GM19043 (cell line): ENCODE results near the gene DCAF7.

ENCODE experiments used
- ATAC-seq: cut with Tn5 transposase; IDR thresholded peaks from one replicate; pipeline ENCODE4 v1.9.1; 2021; ENCODE audit warnings: low read depth; ENCODE audit not compliant: unreplicated experiment

The DCAF7 gene

DNA sequence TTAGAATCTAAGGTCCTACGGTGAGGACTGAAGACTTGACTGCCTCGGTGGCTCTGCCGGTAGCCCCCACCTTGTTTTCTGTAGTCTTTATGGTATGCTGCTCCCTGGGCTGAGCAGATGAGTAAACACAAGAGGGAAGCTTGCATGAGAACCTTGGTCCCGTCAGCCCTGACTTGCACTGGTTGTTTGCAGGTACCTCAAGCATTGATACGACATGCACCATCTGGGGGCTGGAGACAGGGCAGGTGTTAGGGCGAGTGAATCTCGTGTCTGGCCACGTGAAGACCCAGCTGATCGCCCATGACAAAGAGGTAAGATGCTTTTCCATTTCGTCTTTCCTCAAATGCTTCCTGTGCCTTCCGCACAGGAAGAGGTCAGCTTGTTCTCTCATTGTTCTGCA, 29.4 kb downstream of the DCAF7 start:
- no peak for ATAC-seq

DNA sequence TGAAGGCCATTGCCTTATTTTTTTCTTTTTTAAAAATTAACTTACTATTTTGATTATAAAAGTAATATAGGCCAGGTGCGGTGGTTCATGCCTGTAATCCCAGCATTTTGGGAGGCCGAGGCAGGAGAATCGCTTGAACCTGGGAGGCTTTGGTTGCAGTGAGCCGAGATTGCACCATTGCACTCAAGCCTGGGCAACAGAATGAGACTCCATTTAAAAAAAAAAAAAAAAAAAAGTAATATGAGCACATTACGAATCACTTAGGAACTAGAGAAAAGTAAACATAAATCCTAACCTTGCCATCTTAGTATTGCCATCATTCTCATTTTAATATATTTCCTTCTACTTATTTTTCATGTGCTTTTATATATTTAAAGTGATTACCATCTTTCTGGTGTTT, 37.5 kb downstream of the DCAF7 start:
- ATAC-seq, result no peak

DNA sequence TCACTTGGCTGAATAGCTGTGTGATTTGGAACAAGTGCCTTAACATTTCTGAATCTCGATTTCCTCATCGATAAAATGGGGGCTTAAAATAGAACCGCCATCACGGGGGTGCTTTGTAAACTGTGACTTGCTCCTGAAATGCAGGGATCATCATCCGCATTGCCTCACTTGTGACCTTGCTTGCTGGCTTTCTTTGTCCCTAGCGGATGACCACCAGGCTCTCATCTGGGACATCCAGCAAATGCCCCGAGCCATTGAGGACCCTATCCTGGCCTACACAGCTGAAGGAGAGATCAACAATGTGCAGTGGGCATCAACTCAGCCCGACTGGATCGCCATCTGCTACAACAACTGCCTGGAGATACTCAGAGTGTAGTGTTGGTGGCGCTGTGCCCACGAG, 38.5 kb downstream of the DCAF7 start:
- ATAC-seq, result no peak

DNA sequence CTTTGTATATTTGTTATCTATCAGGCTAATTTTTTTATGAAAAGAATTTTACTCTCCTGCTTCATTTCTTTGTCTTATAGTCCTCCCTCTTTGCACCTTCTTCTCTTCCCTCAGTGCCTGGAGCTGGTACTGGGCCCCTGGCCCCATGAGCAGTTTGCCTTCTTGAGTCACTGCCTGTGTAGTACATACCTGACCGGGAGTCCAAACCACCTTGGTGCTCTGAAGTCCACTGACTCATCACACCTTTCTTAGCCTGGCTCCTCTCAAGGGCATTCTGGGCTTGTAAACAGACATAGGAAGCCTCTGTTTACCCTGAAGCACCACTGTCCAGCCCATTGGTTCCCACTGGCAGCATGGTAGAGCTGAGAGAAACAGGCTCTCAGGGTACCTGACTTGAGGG, 39.4 kb downstream of the DCAF7 start:
- no peak for ATAC-seq

DNA sequence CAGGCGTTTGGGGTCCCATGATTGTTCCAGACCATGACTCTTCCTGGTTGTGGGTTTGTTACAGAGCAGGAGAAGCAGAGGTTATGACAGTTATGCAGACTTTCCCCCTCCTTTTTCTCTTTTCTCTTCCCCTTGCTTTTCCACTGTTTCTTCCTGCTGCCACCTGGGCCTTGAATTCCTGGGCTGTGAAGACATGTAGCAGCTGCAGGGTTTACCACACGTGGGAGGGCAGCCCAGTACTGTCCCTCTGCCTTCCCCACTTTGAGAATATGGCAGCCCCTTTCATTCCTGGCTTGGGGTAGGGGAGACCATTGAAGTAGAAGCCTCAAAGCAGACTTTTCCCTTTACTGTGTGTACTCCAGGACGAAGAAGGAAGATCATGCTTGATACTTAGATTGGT, 42.5 kb downstream of the DCAF7 start:
- ATAC-seq, result no peak

DNA sequence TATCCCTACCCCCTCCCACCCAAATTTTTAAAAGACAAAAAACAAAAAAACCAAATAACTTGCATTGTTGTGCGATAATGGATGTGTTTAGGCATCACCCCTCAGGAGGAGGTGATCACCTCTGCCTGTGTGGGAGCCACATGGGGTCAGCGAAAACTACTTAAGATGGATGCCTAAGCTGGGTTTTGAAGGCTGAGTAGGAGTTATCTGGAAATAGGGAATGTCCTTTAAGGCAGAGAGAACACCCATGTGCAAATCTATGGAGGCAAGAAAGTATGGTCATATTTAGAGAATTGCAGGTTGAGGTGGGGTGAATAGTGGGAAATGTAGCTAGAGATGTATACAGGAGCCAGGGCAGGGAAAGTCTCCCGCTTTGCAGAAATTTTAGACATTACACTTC, 44.9 kb downstream of the DCAF7 start:
- no peak for ATAC-seq

DNA sequence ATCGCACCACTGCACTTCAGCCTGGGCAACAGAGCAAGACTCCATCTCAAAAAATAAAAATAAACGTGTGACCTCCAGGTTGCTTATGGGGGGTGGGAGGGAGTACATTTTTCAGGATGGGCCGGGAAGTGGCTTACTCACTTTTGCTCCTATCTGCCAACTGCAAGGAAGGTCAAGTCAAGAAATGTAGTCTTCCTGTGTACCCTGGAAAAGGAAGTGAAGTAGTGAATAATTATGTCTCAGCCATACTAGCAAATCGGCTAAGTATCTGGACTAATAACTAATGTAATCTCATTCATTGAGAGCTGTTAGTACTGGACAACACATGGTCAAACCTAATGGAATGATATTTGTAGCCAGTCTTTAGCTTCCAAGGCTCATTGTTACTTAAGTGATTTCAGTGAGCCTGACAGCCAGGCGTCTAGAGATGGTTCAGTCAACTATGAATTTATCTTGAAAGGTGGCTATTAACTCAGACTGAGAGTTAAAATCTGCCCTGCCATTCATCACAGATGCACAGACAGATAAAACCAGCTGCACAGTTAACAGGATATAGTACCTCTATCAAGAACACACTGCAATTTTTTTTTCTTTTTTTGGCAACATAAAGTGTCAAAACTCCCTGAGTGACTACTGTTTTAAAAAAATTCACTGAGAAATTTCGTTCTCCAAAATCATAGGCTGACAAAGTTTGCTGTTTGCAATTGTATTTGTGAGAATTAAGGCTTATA, 46.7 kb downstream of the DCAF7 start:
- ATAC-seq, result no peak

DNA sequence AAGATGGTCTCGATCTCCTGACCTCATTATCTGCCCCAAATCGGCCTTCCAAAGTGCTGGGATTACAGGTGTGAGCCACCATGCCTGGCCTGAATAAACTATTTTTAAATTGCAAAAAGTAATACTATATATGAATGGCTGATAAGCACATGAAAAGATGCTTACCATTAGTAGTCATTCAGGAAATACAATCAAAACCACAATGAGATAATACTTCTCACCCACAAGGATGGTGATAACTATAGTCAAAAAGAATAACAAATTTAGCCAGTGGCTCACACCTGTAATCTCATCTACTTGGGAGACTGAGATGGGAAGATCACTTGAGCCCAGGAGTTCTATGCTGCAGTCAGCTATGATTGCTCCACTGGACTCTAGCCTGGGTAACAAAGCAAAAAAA, 48.0 kb downstream of the DCAF7 start:
- ATAC-seq, result no peak

DNA sequence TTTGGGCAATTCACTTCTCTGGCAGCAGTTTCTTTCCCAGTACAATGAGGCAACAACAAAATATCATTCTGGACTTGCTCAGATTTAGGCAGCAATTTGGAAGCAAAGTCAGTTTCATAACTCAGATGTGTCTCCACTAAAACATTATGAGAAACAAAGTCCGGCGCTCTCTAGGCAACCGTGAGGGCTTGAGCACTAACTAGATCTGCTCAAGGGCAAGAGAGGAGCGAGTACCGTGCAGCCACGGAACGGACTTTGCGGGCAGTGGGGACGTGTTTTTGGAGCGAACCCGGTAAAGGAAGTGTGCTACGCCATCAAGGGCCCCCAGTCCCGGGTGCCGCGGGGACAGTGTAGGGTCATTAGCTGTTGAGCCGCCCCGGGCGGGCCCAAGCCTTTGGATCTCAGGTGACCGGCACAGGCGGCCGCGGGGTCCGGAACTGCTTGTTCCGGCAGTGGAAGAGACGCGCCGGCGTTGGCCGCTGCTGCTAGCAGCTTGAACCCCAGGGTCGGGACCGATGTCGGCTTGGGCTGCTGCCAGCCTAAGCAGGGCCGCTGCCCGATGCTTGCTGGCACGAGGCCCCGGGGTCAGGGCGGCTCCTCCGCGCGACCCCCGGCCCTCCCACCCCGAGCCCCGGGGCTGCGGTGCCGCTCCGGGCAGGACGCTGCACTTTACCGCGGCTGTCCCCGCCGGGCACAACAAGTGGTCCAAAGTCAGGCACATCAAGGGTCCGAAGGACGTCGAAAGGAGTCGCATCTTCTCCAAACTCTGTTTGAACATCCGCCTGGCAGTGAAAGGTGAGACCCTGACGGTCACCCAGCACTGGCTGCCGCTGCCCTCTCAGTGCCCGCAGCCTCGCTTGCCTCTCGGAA, 50.5 kb downstream of the DCAF7 start, which contains the start of gene TACO1:
TACO1 (plus strand) TSS at position 327 of the 870 bp plus-strand sequence; CDS start at position 516, 189 bp downstream.
- peak; percentile 80 for ATAC-seq

DNA sequence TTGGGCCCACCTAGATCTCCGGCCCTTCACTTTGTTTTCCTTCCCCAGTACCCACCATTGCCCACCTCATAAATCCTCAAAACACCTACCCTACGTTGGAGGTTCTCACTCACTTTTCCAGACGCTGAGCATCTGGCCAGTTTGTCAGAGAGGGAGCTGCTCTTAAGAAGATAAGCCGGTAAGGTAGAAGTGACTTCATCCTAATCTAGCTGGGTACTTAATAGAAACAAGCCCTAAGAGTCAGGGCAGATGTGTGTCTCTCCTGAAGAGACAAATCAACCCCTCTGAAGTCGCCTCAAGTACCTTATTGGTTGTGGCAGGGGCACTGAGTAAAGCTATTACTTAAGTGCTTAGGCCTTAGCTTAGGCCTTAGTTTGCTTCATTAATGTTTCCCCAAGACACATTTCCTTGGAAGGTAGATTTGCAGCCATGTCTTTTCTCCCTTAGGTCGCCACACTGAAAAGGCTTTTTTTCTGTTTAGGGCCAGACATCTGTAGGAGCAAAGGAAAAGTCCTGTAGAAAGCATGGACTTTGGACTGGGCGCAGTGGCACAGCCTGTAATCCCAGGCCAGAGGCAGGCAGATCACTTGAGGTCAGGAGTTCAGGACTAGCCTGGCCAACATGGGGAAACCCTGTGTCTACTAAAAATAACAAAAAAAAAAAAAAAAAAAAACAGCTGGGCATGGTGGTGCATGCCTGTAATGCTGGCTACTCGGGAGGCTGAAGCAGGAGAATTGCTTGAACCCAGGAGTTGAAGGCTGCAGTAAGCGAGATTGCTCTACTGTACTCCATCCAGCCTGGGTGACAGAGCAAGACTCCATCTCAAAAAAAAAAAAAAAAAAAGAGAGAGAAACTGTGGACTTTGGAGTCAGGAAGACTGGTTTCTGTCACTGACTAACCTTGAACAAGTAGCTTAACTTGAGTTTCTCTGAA, 51.4 kb downstream of the DCAF7 start:
- no peak for ATAC-seq

DNA sequence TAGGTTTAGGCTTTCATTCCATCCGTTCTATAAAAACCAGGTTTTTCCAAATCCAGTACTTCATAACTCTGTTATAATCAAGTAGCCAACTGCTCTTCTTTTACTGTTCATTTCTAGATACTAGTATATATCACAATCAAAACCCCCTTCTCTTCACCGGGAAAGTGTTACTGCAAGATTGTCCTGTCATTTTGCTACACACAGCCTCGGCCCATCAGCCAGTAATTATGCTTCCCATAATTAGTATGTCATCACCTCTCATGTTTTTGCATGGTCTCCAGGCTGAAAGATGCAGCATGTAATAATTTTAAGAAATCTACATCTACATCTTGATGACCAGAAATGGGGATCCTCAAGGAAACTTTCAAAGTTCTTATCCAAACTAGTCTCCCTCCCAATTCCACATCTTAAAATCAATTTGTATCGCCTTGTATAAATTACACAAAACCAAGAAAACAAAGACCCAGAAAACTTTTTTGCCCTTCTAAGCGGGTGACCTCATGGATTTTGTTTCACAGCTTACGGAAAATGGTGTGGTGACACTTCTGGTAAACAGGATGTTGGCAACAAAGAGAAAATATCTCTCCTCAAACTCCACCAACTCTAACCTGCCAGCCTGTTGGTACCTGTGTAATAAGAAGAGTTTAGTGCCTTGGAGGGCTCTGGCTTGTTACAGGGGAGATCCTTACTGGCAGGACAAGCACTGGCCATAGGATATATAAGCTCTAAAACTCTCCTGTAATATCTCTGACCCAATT, 59.7 kb downstream of the DCAF7 start:
- no peak for ATAC-seq

DNA sequence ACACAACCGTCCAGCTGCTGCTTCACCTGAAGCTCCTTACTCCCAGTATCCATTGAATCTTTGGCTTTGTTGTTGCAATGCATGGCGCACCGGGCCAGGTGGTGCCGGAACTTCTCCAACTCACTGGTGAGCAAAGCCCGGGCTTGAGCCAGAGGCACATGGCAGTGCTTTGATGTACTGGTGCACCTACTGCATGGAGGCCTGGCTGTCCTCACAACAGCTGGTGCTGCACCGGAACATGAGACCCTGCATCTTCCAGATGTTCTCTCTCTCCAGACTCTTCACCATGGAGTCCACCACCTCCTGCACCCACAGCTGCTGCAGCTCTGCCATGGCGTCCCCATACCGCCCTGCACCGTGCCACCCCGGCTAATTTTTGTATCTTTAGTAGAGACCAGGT, 60.6 kb downstream of the DCAF7 start:
- no peak for ATAC-seq

DNA sequence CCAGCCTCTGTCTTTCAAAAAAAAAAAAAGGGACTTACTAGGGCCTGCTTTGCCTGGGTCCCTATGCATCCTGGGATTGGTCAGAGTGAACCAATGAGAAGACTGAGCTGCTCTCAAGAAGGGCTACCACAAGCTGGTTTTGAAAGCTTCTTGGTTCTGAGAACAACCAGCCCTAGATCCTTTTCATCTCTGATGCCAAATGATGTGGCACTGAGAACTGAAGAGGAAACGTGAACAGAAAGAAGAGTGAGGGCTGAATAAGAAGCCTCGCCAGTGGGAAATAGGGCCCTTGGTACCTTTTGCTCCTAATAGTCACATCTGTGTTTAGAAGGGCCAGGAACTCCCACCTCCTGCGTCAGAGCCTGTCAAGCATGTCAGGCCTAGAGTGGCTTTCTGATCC, 61.1 kb downstream of the DCAF7 start:
- ATAC-seq, result no peak

DNA sequence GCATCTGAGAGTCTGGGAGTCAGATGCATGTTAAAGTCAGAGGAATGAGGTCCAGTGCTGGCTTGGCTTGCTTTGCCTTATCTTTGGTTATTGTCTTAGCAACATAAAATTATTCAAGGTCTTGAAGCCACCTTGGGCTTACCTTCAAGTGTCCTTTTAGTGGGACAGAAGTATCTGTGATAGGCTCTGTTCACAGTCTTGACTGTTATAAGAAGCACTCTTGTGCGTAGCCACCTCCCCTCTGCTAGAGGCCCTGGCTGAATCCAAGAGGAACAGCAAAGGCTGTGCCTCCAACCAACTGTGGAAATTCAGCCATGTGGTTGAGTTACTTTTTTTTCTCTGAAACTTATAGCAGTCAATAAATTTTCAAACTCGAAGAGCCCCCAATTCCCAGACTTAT, 63.4 kb downstream of the DCAF7 start:
- ATAC-seq, result no peak

DNA sequence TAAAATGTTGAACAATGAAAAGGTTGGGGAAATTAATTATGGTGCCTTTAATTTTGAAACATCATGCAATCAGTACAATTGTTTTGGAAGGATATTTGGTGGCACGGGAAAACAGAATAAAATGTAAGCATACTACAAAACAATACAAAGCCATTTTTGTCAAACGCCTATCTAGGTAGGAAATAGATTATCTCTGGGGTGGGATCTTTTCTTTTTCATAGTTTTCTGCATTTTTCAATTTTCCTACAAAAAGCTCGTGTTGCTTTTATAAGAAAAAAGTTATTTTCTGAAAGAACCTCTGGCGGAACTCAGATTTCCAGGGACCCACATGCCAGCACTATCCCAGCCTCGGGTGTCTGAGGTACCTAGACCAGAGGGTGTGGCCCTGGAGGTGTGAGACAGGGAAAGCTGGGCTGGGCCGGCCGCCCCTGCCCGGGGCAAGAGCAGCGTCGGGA, 71.0 kb downstream of the DCAF7 start:
- ATAC-seq, result no peak

DNA sequence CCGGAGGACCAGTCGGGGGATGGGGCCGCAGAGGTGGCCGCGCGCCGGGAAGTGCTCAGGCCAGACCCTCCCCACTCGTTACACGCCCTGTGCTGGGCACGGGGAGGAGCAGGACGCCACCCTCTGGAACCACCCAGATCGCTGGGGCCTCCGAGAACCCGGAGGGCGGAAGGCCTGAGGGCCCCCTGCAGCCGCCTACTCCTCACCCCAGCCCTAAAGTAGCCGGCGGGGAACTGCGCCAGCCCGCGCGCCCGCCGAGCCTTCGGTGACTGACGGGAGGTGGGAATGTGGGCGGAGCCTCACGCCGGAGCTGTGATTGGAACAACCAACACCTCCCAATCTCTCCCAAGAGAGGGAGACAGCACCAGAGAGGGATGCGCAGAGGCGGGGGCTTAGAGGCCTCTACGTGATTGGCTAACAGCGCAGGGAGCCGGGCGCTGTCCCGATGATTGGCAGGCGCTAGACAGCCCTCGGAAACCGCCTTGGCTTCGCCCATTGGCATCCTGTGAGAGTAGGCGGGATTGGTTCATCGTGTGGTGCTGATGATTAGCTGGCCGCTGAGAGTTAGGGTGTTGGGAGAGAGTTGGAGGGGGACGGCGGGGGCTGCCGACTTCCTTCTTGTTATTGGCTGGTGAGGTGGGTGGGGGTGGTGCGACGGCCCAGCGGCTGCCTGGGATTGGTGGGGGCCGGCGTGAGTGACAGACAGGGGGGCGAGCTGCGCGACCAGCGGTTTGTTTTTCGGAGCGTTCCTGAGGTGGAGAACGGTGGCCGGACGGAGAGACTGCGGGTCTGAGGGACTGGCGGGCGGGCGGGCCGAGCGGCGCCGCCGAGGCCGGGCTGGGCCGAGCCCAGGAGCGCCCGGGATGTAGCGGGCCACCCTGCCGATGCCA, 71.7 kb downstream of the DCAF7 start, which contains the start of gene MAP3K3:
MAP3K3 (plus strand) TSS at position 734 of the 890 bp plus-strand sequence. CDS start 343 bp downstream, outside the sequence.
- peak; percentile 88 for ATAC-seq

DNA sequence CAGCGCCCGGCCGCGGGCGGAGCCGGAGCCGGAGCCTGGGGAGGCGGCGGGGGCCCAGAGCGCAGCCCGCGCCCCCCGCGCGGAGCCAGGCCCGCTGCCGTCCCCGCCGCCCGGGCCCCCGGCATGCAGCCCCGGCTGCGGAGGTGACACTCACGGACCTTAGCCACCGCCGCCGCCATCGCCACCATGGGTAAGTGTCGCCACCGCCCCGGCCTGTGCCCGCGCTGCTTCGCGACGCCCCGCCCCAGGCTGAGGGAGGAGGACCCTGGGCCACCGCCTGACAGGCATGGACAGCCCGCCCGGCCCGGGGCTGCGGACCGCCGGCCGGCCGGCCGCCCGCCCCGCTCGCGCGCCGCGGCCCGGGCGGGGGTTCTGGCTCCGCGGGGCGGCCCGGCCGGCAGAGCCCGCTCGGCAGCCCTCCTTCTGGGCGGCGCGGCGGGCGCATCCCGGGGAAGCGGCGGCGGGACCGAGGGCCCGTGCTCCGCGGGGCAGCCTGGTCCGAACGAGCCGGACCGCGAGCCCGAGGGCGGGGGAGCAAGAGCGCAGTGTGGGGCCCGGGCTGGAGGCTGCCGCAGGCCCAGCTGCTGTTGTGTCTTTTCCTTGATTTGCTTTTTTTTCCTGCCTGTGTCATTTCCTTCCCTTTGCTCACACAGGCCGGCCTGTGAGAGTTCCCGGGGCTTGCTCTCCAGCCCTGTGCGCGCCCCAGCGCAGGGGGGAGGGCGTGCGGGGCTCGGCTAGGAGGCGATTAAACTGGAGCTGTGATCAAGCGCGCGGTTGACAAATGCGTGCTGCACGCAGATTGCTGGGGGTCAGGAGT, 72.5 kb downstream of the DCAF7 start:
- ATAC-seq, result peak; percentile 16
